Measurements from ENCODE around the gene IGLL5.
"Not testable (repeated sequence)": the region's sequence is repeated elsewhere in the genome, so short reads cannot be mapped to it uniquely, and the experiment has no call there.

IGLL5 gene

DNA sequence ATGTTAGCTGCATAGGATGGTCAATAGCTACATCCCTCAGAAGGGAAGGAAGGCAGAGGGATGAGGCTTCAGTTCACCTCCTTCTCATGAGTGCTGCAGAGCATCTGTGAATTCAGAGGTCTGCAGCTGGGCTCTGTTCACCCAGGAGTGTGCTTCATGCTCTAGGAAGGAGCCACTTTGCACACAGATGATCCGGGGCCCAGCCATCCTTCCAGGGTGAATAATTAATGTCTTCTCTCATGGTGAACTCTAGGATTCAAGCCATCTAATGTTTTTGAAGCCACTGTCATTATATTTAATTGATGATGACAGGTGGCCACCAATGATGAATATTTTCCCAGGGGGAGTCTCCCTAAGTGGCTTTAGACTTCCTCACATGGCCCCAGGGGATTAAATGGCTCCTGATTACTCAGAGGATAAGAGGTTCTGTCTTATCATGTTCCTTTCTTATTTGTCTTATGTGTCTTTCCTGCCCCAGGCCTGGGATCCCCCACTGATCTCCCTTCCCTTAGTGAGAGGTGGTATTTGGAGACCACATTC is 10.9 kb downstream of the IGLL5 start:
- H4K91ac ChIP-seq (ENCODE audit: low read length); H3K36me3 ChIP-seq (ENCODE audit: control insufficient read depth in 1 of 2, insufficient read depth in 2 of 2, low read depth in 1 of 2, low read length in 2 of 2); H3K14ac ChIP-seq (ENCODE audit: low read length in 2 of 2); H3K4me1 ChIP-seq (ENCODE audit: control insufficient read depth, insufficient read depth, low read depth, low read length); H3K23ac ChIP-seq (ENCODE audit: low read length in 2 of 2); H2BK15ac ChIP-seq (ENCODE audit: low read depth, poor library complexity, severe bottlenecking); H3K9ac ChIP-seq (ENCODE audit: low read length); DNase-seq; H2BK120ac ChIP-seq (ENCODE audit: low read depth, low read length); H3K18ac ChIP-seq (ENCODE audit: low read depth in 1 of 2, low read length in 2 of 2); H2AFZ ChIP-seq (ENCODE audit: low read depth, low read length); H3K79me1 ChIP-seq (replicated peaks; ENCODE audit: low read length, poor library complexity, severe bottlenecking); H3K9me3 ChIP-seq (ENCODE audit: control insufficient read depth, low read length); H2BK5ac ChIP-seq (ENCODE audit: low read depth, low read length, poor library complexity, severe bottlenecking); H3K4me3 ChIP-seq (ENCODE audit: insufficient read depth in 1 of 2, low read depth in 1 of 2, low read length in 2 of 2); H3K4ac ChIP-seq (ENCODE audit: low read depth in 1 of 2, low read length in 2 of 2); H3K27ac ChIP-seq (ENCODE audit: low read length, poor library complexity, severe bottlenecking); H2AK5ac ChIP-seq (ENCODE audit: low read length, severe bottlenecking); H4K8ac ChIP-seq (ENCODE audit: low read length); H2BK12ac ChIP-seq (ENCODE audit: low read length in 2 of 2); H3K4me2 ChIP-seq (ENCODE audit: low read length, poor library complexity, severe bottlenecking): not testable (repeated sequence)
- WGBS: no CpG with 5 or more reads among the region's 1 CpG
- H3K27me3 ChIP-seq (ENCODE audit: control insufficient read depth in 1 of 2, insufficient read depth in 1 of 2, low read length in 2 of 2): peaks cover 3 to 58% of the 10 kb centered on the region in 2 experiments

DNA sequence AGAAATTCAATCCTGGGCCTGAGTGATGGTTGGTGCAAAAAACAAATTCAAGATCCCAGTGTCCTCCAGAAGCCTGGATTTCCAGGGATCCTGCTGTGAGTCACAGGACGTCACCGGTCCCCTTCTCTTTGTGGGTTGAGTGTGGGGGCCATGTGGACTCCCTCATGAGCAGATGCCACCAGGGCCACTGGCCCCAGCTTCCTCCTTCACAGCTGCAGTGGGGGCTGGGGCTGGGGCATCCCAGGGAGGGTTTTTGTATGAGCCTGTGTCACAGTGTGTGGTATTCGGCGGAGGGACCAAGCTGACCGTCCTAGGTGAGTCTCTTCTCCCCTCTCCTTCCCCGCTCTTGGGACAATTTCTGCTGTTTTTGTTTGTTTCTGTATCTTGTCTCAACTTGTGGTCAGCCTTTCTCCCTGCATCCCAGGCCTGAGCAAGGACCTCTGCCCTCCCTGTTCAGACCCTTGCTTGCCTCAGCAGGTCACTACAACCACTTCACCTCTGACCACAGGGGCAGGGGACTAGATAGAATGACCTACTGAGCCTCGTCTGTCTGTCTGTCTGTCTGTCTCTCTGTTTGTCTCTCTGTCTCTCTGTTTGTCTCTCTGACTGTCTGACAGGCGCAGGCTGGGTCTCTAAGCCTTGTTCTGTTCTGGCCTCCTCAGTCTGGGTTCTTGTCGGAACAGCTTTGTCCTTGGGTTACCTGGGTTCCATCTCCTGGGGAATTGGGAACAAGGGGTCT is 11.9 kb downstream of the IGLL5 start:
- not testable (repeated sequence) for H3K4me2 ChIP-seq (ENCODE audit: low read length, poor library complexity, severe bottlenecking); DNase-seq; H3K27ac ChIP-seq (ENCODE audit: low read length, poor library complexity, severe bottlenecking); H3K4ac ChIP-seq (ENCODE audit: low read depth in 1 of 2, low read length in 2 of 2); H2BK120ac ChIP-seq (ENCODE audit: low read depth, low read length); H3K36me3 ChIP-seq (ENCODE audit: control insufficient read depth in 1 of 2, insufficient read depth in 2 of 2, low read depth in 1 of 2, low read length in 2 of 2); H3K4me3 ChIP-seq (ENCODE audit: insufficient read depth in 1 of 2, low read depth in 1 of 2, low read length in 2 of 2); H3K18ac ChIP-seq (ENCODE audit: low read depth in 1 of 2, low read length in 2 of 2); H2BK15ac ChIP-seq (ENCODE audit: low read depth, poor library complexity, severe bottlenecking); H3K14ac ChIP-seq (ENCODE audit: low read length in 2 of 2); H2BK12ac ChIP-seq (ENCODE audit: low read length in 2 of 2); H4K91ac ChIP-seq (ENCODE audit: low read length); H4K8ac ChIP-seq (ENCODE audit: low read length); H2AFZ ChIP-seq (ENCODE audit: low read depth, low read length); H3K23ac ChIP-seq (ENCODE audit: low read length in 2 of 2); H3K9ac ChIP-seq (ENCODE audit: low read length); H3K9me3 ChIP-seq (ENCODE audit: control insufficient read depth, low read length); H3K4me1 ChIP-seq (ENCODE audit: control insufficient read depth, insufficient read depth, low read depth, low read length); H2AK5ac ChIP-seq (ENCODE audit: low read length, severe bottlenecking); H3K79me1 ChIP-seq (replicated peaks; ENCODE audit: low read length, poor library complexity, severe bottlenecking); H2BK5ac ChIP-seq (ENCODE audit: low read depth, low read length, poor library complexity, severe bottlenecking)
- 44% methylated on average over 1 of the region's 9 CpGs for WGBS
- H3K27me3 ChIP-seq (ENCODE audit: control insufficient read depth in 1 of 2, insufficient read depth in 1 of 2, low read length in 2 of 2): peaks cover 3 to 54% of the 10 kb centered on the region in 2 experiments

DNA sequence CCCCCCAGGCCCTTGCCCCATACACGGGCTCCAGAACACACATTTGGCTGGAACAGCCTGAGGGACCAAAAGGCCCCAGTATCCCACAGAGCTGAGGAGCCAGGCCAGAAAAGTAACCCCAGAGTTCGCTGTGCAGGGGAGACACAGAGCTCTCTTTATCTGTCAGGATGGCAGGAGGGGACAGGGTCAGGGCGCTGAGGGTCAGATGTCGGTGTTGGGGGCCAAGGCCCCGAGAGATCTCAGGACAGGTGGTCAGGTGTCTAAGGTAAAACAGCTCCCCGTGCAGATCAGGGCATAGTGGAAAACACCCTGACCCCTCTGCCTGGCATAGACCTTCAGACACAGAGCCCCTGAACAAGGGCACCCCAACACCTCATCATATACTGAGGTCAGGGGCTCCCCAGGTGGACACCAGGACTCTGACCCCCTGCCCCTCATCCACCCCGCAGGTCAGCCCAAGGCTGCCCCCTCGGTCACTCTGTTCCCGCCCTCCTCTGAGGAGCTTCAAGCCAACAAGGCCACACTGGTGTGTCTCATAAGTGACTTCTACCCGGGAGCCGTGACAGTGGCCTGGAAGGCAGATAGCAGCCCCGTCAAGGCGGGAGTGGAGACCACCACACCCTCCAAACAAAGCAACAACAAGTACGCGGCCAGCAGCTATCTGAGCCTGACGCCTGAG is 13.1 kb downstream of the IGLL5 start:
- H3K18ac ChIP-seq (ENCODE audit: low read depth in 1 of 2, low read length in 2 of 2); H3K36me3 ChIP-seq (ENCODE audit: control insufficient read depth in 1 of 2, insufficient read depth in 2 of 2, low read depth in 1 of 2, low read length in 2 of 2); H2BK15ac ChIP-seq (ENCODE audit: low read depth, poor library complexity, severe bottlenecking); H3K4me3 ChIP-seq (ENCODE audit: insufficient read depth in 1 of 2, low read depth in 1 of 2, low read length in 2 of 2); H3K14ac ChIP-seq (ENCODE audit: low read length in 2 of 2); H2BK120ac ChIP-seq (ENCODE audit: low read depth, low read length); H2AK5ac ChIP-seq (ENCODE audit: low read length, severe bottlenecking); H3K4me1 ChIP-seq (ENCODE audit: control insufficient read depth, insufficient read depth, low read depth, low read length); DNase-seq; H3K9ac ChIP-seq (ENCODE audit: low read length); H3K4ac ChIP-seq (ENCODE audit: low read depth in 1 of 2, low read length in 2 of 2); H4K91ac ChIP-seq (ENCODE audit: low read length); H4K8ac ChIP-seq (ENCODE audit: low read length); H3K23ac ChIP-seq (ENCODE audit: low read length in 2 of 2); H2BK12ac ChIP-seq (ENCODE audit: low read length in 2 of 2); H3K4me2 ChIP-seq (ENCODE audit: low read length, poor library complexity, severe bottlenecking); H3K79me1 ChIP-seq (replicated peaks; ENCODE audit: low read length, poor library complexity, severe bottlenecking); H3K9me3 ChIP-seq (ENCODE audit: control insufficient read depth, low read length); H2BK5ac ChIP-seq (ENCODE audit: low read depth, low read length, poor library complexity, severe bottlenecking); H3K27ac ChIP-seq (ENCODE audit: low read length, poor library complexity, severe bottlenecking); H2AFZ ChIP-seq (ENCODE audit: low read depth, low read length): not testable (repeated sequence)
- H3K27me3 ChIP-seq (ENCODE audit: control insufficient read depth in 1 of 2, insufficient read depth in 1 of 2, low read length in 2 of 2): peaks cover 3 to 47% of the 10 kb centered on the region in 2 experiments
- 80% methylated on average over 3 of the region's 16 CpGs for WGBS

DNA sequence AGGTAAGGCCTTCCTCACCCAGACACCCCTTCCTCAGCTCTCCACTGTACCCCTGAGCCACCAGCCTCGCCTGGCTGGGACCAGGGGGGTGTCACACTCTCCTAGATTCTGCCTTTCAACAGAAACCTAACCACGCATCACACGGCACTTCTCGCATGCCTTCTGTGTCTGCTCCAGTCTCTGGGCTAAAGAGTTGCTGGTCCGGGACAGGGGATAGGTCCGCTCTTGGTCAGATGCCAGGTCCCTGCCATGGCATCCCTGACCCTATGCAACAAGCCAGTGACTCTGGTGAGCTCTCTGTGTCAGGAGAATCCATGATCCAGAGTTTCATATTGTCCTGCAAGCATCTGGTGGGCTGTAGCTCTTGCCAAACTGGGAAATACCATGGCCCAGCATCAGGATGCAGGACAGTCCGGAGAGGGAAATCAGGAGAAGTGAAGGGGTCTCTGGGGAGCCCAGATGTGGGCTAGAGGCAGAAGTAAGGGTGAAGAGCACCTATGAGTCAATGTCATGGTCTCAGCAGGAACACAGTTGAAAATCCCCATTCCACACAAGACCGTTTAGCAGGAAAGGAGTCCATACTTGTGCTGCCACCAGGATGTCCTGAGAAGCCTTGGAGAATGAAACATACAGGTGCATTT is 14.1 kb downstream of the IGLL5 start:
- no peaks in the 10 kb centered on the region for H3K79me1 ChIP-seq (replicated peaks; ENCODE audit: low read length, poor library complexity, severe bottlenecking)
- H3K23ac ChIP-seq (ENCODE audit: low read length in 2 of 2): no peak overlapping the region
- no peak overlapping the region for H3K4me2 ChIP-seq (ENCODE audit: low read length, poor library complexity, severe bottlenecking)
- no peak overlapping the region for H3K27ac ChIP-seq (ENCODE audit: low read length, poor library complexity, severe bottlenecking)
- no peaks in the 10 kb centered on the region for H3K36me3 ChIP-seq (ENCODE audit: control insufficient read depth in 1 of 2, insufficient read depth in 2 of 2, low read depth in 1 of 2, low read length in 2 of 2)
- H2AK5ac ChIP-seq (ENCODE audit: low read length, severe bottlenecking): no peak overlapping the region
- H3K18ac ChIP-seq (ENCODE audit: low read depth in 1 of 2, low read length in 2 of 2): no peak overlapping the region
- H2BK5ac ChIP-seq (ENCODE audit: low read depth, low read length, poor library complexity, severe bottlenecking): no peak overlapping the region
- H4K8ac ChIP-seq (ENCODE audit: low read length): no peak overlapping the region
- no peak overlapping the region for H3K9ac ChIP-seq (ENCODE audit: low read length)
- no peak overlapping the region for H2BK12ac ChIP-seq (ENCODE audit: low read length in 2 of 2)
- DNase-seq: no peak
- no peaks in the 10 kb centered on the region for H3K4me1 ChIP-seq (ENCODE audit: control insufficient read depth, insufficient read depth, low read depth, low read length)
- H2BK120ac ChIP-seq (ENCODE audit: low read depth, low read length): no peak overlapping the region
- no peak overlapping the region for H4K91ac ChIP-seq (ENCODE audit: low read length)
- H2BK15ac ChIP-seq (ENCODE audit: low read depth, poor library complexity, severe bottlenecking): no peak overlapping the region
- H3K27me3 ChIP-seq (ENCODE audit: control insufficient read depth in 1 of 2, insufficient read depth in 1 of 2, low read length in 2 of 2): peaks cover 3 to 39% of the 10 kb centered on the region in 2 experiments
- H3K4ac ChIP-seq (ENCODE audit: low read depth in 1 of 2, low read length in 2 of 2): no peak overlapping the region
- no peak overlapping the region for H3K4me3 ChIP-seq (ENCODE audit: insufficient read depth in 1 of 2, low read depth in 1 of 2, low read length in 2 of 2)
- H2AFZ ChIP-seq (ENCODE audit: low read depth, low read length): no peak overlapping the region
- WGBS: 74% methylated on average over 8 of the region's 8 CpGs
- no peaks in the 10 kb centered on the region for H3K9me3 ChIP-seq (ENCODE audit: control insufficient read depth, low read length)
- no peak overlapping the region for H3K14ac ChIP-seq (ENCODE audit: low read length in 2 of 2)

Measured in mesenchymal stem cell (in vitro differentiated cells and primary cell).